ENCODE measurements around the gene COL5A1.

GRCh38 chr9:134880484-134881312 is 239.1 kb downstream of the COL5A1 start, which contains the start of gene FCN2:
- TF ChIP-seq GATA2 (IDR thresholded peaks at IDR 0.05; ENCODE audit: low read depth, low read length): no peak
- TF ChIP-seq GATA3 (IDR thresholded peaks at IDR 0.05; ENCODE audit: low read depth, low read length): no peak

Data from SH-SY5Y (cell line).